G401.6 (cell line): ENCODE data around the gene MAB21L2.
A peak's percentile ranks its signal among the peaks of the same experiment; 100 is the strongest.

Experiments
- FAIRE-seq: peaks from 2 replicates; lab custom pipeline; 2012; peaks lifted over from hg19 to GRCh38; lab: Jason Lieb, UNC

The MAB21L2 gene

GRCh38 chr4:150577796-150578195 lies 4.2 kb upstream of the MAB21L2 start:
- FAIRE-seq: no peak

GRCh38 chr4:150578745-150579501 lies 3.0 kb upstream of the MAB21L2 start:
- FAIRE-seq: no peak

DNA sequence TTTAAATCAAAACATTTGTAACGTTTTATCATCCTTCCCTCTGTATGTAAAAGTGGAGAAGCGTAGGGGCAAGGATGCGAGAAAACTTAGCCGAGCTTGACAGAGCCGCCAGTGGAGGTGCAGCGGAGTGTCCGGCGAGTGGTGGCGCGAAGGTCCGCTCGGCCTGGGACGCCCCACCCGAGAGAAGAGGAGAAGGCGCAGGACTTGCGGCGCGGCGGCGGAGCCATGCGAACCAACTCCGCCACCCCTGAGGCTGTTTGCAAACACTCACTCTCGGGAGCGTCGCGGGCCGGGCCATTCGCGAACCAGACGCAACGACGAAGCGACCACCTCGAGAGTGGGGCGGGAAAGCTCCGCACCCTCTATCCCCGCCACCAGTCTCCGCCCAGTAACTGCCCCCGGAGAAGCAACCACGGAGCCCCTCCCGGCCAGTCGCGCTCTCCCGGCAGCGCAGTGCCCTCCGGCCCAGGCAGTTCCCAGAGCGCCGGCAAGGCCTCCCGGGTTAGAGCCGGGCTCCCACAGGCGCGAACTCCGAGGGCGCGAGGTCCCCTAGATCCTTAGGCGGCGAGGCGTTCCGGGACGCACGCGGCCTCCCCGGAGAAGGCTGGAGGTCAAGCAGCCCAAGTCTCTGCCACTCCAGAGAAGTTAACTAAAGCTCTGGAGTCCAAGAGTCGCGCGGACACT lies 2.3 kb upstream of the MAB21L2 start:
- FAIRE-seq: no peak

- no peak for FAIRE-seq
Observed at GRCh38 chr4:150580306-150580705, 1.6 kb upstream of the MAB21L2 start.

- no peak for FAIRE-seq
Observed at GRCh38 chr4:150581056-150581605, 820 bp upstream of the MAB21L2 start.

DNA sequence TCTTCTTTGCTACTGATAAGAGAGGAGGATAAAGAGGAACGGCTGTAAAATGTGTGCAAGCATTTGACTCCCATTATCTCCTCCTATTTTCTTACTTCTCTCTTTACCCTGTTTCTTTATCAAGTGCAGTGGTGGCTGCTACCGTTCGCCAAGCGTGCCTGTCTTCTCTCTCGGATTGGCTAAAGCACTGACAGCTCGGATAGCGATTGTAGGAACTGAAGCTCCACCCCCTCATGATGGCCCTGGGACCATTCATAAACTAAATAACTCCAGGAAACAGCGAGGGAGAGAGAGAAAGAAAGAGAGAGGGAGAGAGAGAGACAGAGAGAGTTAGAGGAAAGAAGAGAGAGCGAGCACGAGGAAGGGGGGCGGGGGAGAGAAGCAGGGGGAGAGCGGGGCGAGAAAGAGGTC lies 305 bp upstream of the MAB21L2 start:
- no peak for FAIRE-seq

DNA sequence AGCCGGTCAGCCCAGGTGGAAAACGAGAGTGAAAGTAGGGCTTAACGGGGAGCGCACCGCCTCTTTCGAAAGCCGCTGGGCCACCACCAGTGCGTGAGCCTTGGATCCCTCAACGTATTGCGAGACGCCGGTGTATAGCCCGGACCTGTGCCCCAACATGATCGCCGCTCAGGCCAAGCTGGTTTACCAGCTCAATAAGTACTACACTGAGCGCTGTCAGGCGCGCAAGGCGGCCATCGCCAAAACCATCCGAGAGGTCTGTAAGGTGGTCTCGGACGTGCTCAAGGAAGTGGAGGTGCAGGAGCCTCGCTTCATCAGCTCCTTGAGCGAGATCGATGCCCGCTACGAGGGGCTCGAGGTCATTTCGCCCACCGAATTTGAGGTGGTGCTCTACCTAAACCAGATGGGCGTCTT lies 929 bp downstream of the MAB21L2 start:
- no peak for FAIRE-seq

GRCh38 chr4:150583287-150584110 lies 1.5 kb downstream of the MAB21L2 start:
- FAIRE-seq: no peak

DNA sequence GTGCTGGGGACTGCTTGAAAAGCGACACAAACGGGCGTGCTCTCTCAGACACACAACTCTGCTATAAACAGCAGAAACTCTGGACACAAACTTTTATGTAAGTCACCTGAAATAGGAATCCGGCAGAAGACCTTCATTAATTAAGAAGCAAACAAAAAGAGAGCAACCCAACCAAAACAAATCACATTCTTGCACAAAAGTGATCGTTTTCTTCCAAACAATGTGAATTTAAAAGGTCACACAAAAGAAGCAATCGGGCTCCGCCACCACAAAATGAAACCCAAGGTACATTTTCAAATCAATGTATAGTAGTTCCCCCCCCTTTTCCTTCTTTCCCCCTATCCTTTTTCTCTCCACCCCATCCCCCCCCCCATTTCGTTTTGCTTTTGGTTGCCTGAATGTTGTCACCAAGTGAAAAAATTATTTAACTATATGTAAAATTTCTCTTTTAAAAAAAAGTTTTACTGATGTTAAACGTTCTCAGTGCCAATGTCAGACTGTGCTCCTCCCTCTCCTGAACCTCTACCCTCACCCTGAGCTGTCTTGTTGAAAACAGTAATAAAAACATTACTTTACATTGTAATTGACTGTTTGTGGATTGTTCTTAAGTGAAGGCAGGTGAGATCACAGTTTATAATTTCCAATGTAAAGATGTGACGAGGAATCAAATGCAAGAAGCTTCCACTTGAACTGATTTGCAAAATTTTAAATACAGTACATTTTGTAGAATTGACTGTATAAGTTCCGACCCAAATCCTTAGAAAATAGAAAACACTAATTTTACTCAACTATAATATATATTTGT lies 2.4 kb downstream of the MAB21L2 start:
- no peak for FAIRE-seq

DNA sequence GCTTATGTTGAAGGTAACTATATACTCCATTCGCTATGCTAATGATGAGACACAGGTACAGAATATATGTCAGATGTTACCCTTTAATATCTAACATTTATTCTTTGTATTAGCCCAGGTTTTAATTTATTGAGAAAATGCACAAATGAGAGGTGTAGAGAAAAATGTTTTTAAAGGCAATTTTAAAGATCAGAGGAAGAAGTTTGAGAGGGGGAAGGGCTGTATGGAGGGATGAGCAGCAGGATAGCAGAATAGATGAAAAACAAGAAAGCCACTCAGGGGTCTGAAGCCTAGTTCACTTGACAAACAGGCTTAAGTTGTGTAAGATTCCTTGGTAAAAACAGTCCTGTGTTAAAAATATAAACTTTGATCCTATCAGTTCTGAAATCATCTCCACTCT lies 3.7 kb downstream of the MAB21L2 start:
- FAIRE-seq: no peak

DNA sequence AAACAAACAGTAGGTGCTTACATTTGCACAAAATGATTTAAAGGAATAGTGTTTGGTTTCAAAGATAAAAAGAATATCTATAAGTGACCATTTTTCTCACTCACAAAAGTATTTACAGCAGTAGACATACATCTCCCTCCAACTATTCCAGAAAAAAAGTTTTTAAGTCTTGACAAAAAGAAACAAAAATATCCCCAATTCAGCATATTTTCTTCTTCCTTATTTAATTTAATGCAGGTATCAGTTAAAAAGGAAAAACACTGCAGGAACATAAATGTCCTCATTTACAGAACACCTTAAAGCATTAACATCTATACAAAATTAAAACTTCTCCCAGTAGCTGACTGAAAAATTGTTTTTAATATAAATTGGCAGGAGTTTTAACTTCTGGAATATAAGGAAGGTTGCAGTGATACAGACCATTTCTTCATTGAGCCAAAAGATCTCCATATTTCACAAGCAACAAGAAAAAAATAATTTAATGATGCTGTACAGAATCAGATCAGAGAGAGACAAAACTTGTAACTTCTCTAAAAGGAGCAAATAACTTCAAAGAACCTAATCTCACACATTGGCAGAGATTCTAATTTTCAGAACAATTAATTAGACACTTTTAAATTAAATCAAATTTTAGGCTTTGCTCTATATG lies 4.3 kb downstream of the MAB21L2 start:
- FAIRE-seq: peak; percentile 48

GRCh38 chr4:150588316-150588715 lies 6.4 kb downstream of the MAB21L2 start:
- no peak for FAIRE-seq

GRCh38 chr4:150589157-150589556 lies 7.2 kb downstream of the MAB21L2 start:
- FAIRE-seq: no peak

- FAIRE-seq: no peak
Observed at GRCh38 chr4:150590631-150591030, 8.7 kb downstream of the MAB21L2 start.

DNA sequence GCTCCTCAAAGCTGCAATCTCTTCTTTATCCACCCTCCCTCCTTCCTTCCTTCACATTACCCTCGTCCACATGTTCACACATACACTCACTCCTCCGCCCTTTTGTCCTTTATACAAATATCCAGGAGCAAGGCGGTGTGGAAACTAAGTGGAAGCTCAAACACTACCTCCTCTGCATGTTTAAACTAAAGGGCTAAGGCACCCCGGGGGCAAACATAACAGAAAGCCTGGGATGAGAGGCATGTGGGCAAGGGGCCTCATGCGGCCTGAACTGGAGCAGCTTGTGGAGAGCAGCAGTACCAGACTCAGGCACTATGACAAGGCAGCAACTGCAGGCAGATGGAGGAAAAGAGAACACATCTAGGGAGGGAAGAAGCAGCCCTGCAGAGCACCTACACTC lies 9.5 kb downstream of the MAB21L2 start:
- FAIRE-seq: no peak

DNA sequence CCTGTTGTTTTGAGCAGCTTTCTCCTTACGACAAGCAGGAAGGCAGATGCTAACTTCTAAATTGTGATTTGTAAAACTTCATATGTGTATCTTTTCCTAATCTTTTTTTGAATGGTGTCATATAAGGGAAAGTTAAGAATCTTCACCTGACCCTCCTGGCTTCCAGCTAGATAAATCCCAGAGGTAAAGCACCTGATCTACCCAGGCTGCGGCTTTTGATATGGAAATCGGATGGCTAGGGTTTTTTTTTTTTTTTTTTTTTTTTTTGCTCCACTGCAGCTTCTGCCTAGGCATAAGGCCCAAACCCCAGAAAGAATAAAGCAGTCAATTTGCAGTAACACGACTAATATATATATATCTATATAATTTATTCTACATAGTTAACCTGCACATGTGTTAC lies 10.0 kb downstream of the MAB21L2 start:
- no peak for FAIRE-seq

DNA sequence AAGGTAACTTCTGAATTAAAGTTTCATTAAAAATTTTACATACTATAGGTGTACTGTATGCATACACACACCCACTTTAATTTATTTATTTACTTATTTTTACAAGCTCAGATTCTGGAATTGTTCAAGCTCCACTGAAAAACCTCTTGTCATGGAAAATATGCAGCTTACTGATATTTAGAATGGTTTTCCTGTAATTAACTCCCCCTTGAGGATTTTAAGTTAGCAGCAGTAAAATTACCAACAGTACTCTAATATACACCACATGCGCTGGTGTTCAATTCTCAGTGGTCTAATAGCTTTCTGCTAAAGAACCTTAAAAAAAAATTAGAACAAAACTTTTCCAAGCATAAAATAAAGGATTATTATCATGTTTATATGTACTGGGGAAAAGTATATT lies 12.0 kb downstream of the MAB21L2 start:
- FAIRE-seq: peak; percentile 63

DNA sequence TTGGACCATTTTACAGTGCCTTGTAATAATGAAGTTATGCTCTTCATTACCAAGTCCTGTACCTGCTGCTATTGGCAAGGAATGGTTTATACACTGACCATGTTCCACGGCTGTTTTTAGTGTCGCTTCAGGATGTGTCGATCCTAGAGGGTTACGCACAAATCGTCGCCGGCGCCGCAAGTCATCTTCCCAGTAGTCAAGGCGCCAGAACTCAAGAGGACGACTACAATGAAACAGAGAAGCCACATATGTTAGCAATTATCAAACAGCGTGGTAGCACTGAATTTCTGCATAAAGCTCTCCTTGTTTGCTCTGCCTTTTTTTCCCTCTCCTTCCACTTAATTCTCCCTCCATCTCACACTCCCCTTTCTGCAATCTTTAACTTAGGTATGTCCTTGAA lies 17.0 kb downstream of the MAB21L2 start:
- no peak for FAIRE-seq

GRCh38 chr4:150599547-150599946 lies 17.6 kb downstream of the MAB21L2 start:
- no peak for FAIRE-seq

GRCh38 chr4:150600812-150601445 lies 19.0 kb downstream of the MAB21L2 start:
- no peak for FAIRE-seq

- FAIRE-seq: no peak
Observed at GRCh38 chr4:150609131-150609530, 27.2 kb downstream of the MAB21L2 start.
